ENCODE measurements around the gene BCKDHB.

DNA sequence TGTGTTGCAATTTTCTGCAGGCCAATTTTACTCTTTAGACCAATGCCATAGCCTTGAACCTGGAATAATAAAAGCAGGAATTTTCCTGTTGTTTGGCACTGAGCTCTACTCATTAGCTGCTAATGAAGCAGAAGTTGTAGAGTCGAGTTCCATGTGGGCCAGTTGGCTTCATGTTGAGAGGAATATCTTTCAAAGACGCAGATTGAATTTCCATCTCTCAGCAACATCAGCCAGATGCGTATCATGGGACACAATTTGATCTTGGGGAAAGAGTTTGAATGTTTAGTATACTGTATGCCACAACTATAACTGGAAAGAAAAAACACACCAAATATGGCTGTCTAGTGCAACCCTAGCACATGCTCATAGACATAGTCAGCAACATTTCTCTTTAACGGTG, 259.6 kb downstream of the BCKDHB start:
- TF ChIP-seq, protein P1, sequence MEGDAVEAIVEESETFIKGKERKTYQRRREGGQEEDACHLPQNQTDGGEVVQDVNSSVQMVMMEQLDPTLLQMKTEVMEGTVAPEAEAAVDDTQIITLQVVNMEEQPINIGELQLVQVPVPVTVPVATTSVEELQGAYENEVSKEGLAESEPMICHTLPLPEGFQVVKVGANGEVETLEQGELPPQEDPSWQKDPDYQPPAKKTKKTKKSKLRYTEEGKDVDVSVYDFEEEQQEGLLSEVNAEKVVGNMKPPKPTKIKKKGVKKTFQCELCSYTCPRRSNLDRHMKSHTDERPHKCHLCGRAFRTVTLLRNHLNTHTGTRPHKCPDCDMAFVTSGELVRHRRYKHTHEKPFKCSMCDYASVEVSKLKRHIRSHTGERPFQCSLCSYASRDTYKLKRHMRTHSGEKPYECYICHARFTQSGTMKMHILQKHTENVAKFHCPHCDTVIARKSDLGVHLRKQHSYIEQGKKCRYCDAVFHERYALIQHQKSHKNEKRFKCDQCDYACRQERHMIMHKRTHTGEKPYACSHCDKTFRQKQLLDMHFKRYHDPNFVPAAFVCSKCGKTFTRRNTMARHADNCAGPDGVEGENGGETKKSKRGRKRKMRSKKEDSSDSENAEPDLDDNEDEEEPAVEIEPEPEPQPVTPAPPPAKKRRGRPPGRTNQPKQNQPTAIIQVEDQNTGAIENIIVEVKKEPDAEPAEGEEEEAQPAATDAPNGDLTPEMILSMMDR (IDR thresholded peaks at IDR 0.05), result no peak
- TF ChIP-seq POLR2AphosphoS5 (IDR thresholded peaks at IDR 0.05) (no peak), POLR2A (IDR thresholded peaks at IDR 0.05) (no peak), EP300 (IDR thresholded peaks at IDR 0.05; ENCODE audit: low read depth) (no peak)
